Naive thymus-derived CD4-positive, alpha-beta T cell (primary cell): Measurements from ENCODE around the gene PHLPP1. TPM values are rescaled to one million over a fixed set of nuclear protein-coding genes. Genes with fewer than 3 reads are reported as not detected.

ENCODE experiments used
- ATAC-seq: fragments of 150-1000 bp; cut with Tn5 transposase; 2 replicates; pipeline ENCODE4 v1.10.0; 2021; ENCODE audit warnings: mild to moderate bottlenecking, moderate library complexity
- CTCF ChIA-PET: fragments of 350-600 bp; sonication (Branson Sonifier 250); formaldehyde crosslinking; loops from one replicate; lab custom pipeline; 2021; ENCODE audit warnings: antibody characterized with exemption; lab: Charles Lee
- POLR2A ChIA-PET: fragments of 350-600 bp; sonication (Branson Sonifier 250); formaldehyde crosslinking; loops from one replicate; lab custom pipeline; 2021; ENCODE audit warnings: antibody characterized with exemption, inconsistent platforms; lab: Charles Lee
- DNase-seq, 9 donors: peaks; one replicate each; pipeline versions ENCODE4 v3.0.0 to v3.0.0-alpha.2; 2020 to 2022; ENCODE audit warnings: mixed read lengths in 1 of 9
- H3K27ac ChIP-seq: one replicate; pipeline ENCODE4 v1.7.0; 2013; ENCODE audit warnings: mild to moderate bottlenecking, low read depth, low read length, moderate library complexity
- H3K27me3 ChIP-seq, 2 donors: one replicate each; pipeline ENCODE4 v1.7.0; 2013; ENCODE audit warnings: low read length in 2 of 2, mild to moderate bottlenecking in 2 of 2, moderate library complexity in 2 of 2; ENCODE audit not compliant: control insufficient read depth in 2 of 2, insufficient read depth in 2 of 2
- H3K36me3 ChIP-seq, 3 experiments: 1 replicate in 2 of 3; 2 replicates in 1 of 3; pipeline ENCODE4 v1.7.0; 2013; ENCODE audit warnings: low read length in 3 of 3, mild to moderate bottlenecking in 3 of 3, moderate library complexity in 1 of 3; ENCODE audit not compliant: insufficient read depth in 3 of 3, control insufficient read depth in 2 of 3
- H3K4me1 ChIP-seq, 2 donors: one replicate each; pipeline ENCODE4 v1.7.0; 2013; ENCODE audit warnings: low read length in 2 of 2, mild to moderate bottlenecking in 2 of 2, moderate library complexity in 1 of 2; ENCODE audit not compliant: control insufficient read depth in 2 of 2, insufficient read depth in 2 of 2
- H3K4me3 ChIP-seq: 2 replicates; pipeline ENCODE4 v1.7.0; 2013; ENCODE audit warnings: mild to moderate bottlenecking, low read length
- H3K9me3 ChIP-seq, 3 experiments: 1 replicate in 2 of 3; 2 replicates in 1 of 3; pipeline ENCODE4 v1.7.0; 2013; ENCODE audit warnings: low read length in 3 of 3; ENCODE audit not compliant: control insufficient read depth in 2 of 3
- H3K27ac Mint-ChIP-seq, 9 donors: one replicate each; pipeline ENCODE4 v1.8.0; 2020 to 2022; ENCODE audit warnings: mixed read lengths in 9 of 9, mild to moderate bottlenecking in 8 of 9, moderate library complexity in 5 of 9, inconsistent platforms in 2 of 9
- H3K27me3 Mint-ChIP-seq, 5 donors: one replicate each; pipeline ENCODE4 v1.8.0; 2021 to 2022; ENCODE audit warnings: mixed read lengths in 5 of 5, mild to moderate bottlenecking in 1 of 5
- H3K36me3 Mint-ChIP-seq, 5 donors: one replicate each; pipeline ENCODE4 v1.8.0; 2020 to 2022; ENCODE audit warnings: mixed read lengths in 5 of 5, mild to moderate bottlenecking in 3 of 5, inconsistent platforms in 1 of 5
- H3K4me1 Mint-ChIP-seq, 7 donors: one replicate each; pipeline ENCODE4 v1.8.0; 2020 to 2022; ENCODE audit warnings: mixed read lengths in 7 of 7, mild to moderate bottlenecking in 3 of 7, inconsistent platforms in 1 of 7
- H3K4me3 Mint-ChIP-seq, 10 donors: one replicate each; pipeline ENCODE4 v1.8.0; 2020 to 2022; ENCODE audit warnings: mild to moderate bottlenecking in 10 of 10, mixed read lengths in 10 of 10, moderate library complexity in 6 of 10, inconsistent platforms in 2 of 10
- H3K9me3 Mint-ChIP-seq, 11 donors: one replicate each; pipeline ENCODE4 v1.8.0; 2020 to 2022; ENCODE audit warnings: mixed read lengths in 11 of 11, mild to moderate bottlenecking in 4 of 11, inconsistent platforms in 1 of 11, moderate library complexity in 1 of 11
- intact Hi-C, 2 donors: fragments of 100-400 bp; cut with micrococcal nuclease; formaldehyde crosslinking; loops; one replicate each; pipeline ENCODE4 v1.15.1; 2023
- polyA plus RNA-seq, 2 donors: library from polyadenylated mRNA; unstranded; fragments of 300-500 nt; fragmentation: Illumina TruSeq; gene quantifications; one replicate each; pipeline ENCODE4 v1.2.3, GENCODE V29; 2021
- total RNA-seq, 6 experiments: library from RNA in 5 of 6; stranded (reverse) in 5 of 6; gene quantifications; 1 replicate in 5 of 6; 2 replicates in 1 of 6; pipeline ENCODE4 v1.2.3 and lab custom pipeline; 2021 to 2026

Gene PHLPP1
- total and polyA plus RNA-seq, 7 experiments from 2014 or later = 0.07 to 9.7 (median 6.9) TPM

DNA sequence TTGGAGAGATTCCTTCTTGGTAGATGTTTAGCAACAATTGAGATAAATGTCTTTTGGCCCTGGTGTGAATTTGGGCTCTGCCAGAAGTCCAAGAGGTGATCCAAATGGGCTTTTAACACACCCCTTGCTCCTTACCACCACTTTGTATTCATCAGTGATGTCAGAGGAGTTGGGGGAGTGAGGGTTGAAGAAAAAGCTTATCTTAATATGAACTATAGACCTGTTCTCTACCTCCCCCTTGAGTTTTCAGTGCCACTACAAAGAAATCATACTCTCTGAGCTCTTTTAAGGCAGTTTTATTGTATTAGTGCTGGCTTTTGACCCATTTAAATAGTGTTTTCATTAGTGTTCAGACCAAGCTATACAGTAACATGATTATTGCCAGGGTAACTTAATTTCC, 229.1 kb downstream of the PHLPP1 start:
- H3K27me3 Mint-ChIP-seq = no peaks in the 10 kb centered on the region
- Histone ChIP-seq H3K27me3 (no peaks in the 10 kb centered on the region), H3K27ac (no peak overlapping the region), H3K9me3 (no peaks in the 10 kb centered on the region), H3K4me1 (no peaks in the 10 kb centered on the region), H3K36me3 (no peaks in the 10 kb centered on the region), H3K4me3 (no peak overlapping the region)
- H3K4me3 Mint-ChIP-seq = no peak overlapping the region
- H3K4me1 Mint-ChIP-seq = peaks cover 0 to 6% (median 0%) of the 10 kb centered on the region in 7 donors
- ChIA-PET CTCF (no interaction called here), POLR2A (no interaction called here)
- no peaks in the 10 kb centered on the region for H3K9me3 Mint-ChIP-seq
- H3K36me3 Mint-ChIP-seq = peaks cover 5 to 30% (median 14%) of the 10 kb centered on the region in 5 donors
- ATAC-seq (no peak), DNase-seq (no peak)
- intact Hi-C loops = no loop called here
- no peak overlapping the region for H3K27ac Mint-ChIP-seq

- H3K36me3 Mint-ChIP-seq = peaks cover 5 to 22% (median 18%) of the 10 kb centered on the region in 5 donors
- DNase-seq (no peak), ATAC-seq (no peak)
- peaks cover 4 to 11% (median 8%) of the 10 kb centered on the region in 7 donors for H3K4me1 Mint-ChIP-seq
- CTCF ChIA-PET = no interaction called here
- no peaks in the 10 kb centered on the region for H3K9me3 Mint-ChIP-seq
- H3K4me3 Mint-ChIP-seq = no peak overlapping the region
- Histone ChIP-seq H3K9me3 (no peaks in the 10 kb centered on the region), H3K27ac (no peak overlapping the region), H3K27me3 (no peaks in the 10 kb centered on the region), H3K4me1 (peaks cover 0 to 6% of the 10 kb centered on the region in 2 donors), H3K36me3 (no peaks in the 10 kb centered on the region), H3K4me3 (no peak overlapping the region)
- intact Hi-C loops = no loop called here
- POLR2A ChIA-PET = no interaction called here
- no peak overlapping the region for H3K27ac Mint-ChIP-seq
- no peaks in the 10 kb centered on the region for H3K27me3 Mint-ChIP-seq
Observed at GRCh38 chr18:62948788-62949187, 233.4 kb downstream of the PHLPP1 start.

DNA sequence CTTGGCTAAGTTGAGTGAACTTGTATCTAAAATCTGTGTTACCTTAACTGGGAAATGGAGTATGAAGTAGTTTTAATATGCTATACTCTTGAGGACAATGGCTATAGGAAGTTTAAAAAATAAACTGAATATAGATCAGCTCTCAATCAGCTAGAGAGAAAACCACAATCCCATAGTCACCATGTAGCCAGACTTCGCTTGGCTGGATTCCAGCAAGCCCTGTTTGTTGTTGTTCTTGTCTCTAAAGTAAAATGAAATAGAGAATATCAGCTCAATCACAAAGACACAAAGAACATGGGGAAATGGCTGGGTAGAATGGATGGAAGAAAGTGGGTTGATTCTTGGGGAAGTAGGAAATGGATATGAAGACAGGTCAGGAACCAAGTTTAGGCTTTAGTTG, 234.9 kb downstream of the PHLPP1 start:
- POLR2A ChIA-PET = no interaction called here
- Mint-ChIP-seq H3K36me3 (peaks cover 2 to 22% (median 10%) of the 10 kb centered on the region in 5 donors), H3K4me1 (peaks cover 11 to 23% (median 17%) of the 10 kb centered on the region in 7 donors), H3K27me3 (no peaks in the 10 kb centered on the region), H3K9me3 (no peaks in the 10 kb centered on the region), H3K27ac (no peak overlapping the region), H3K4me3 (no peak overlapping the region)
- intact Hi-C loops = loop anchor here in 1 of 2 donors (5.0 kb wide), 1 partner anchor 103 kb away; no protein-coding TSS in a partner anchor
- CTCF ChIA-PET = no interaction called here
- Histone ChIP-seq H3K9me3 (no peaks in the 10 kb centered on the region), H3K27ac (no peak overlapping the region), H3K27me3 (no peaks in the 10 kb centered on the region), H3K36me3 (no peaks in the 10 kb centered on the region), H3K4me1 (peaks cover 0 to 17% of the 10 kb centered on the region in 2 donors), H3K4me3 (no peak overlapping the region)
- DNase-seq = no peak
- ATAC-seq = no peak

GRCh38 chr18:62952807-62953206, 237.5 kb downstream of the PHLPP1 start:
- no peaks in the 10 kb centered on the region for H3K9me3 Mint-ChIP-seq
- H3K27ac ChIP-seq = no peak overlapping the region
- H3K36me3 Mint-ChIP-seq = peaks cover 0 to 10% (median 0%) of the 10 kb centered on the region in 5 donors
- H3K4me3 Mint-ChIP-seq = no peak overlapping the region
- H3K36me3 ChIP-seq = no peaks in the 10 kb centered on the region
- ATAC-seq (no peak), DNase-seq (no peak)
- no peaks in the 10 kb centered on the region for H3K27me3 ChIP-seq
- H3K27me3 Mint-ChIP-seq = no peaks in the 10 kb centered on the region
- intact Hi-C loops = loop anchor here in 1 of 2 donors (5.0 kb wide), 1 partner anchor 106 kb away; no protein-coding TSS in a partner anchor
- peaks cover 11 to 23% (median 17%) of the 10 kb centered on the region in 7 donors for H3K4me1 Mint-ChIP-seq
- peaks cover 0 to 17% of the 10 kb centered on the region in 2 donors for H3K4me1 ChIP-seq
- no peak overlapping the region for H3K4me3 ChIP-seq
- no peaks in the 10 kb centered on the region for H3K9me3 ChIP-seq
- no peak overlapping the region for H3K27ac Mint-ChIP-seq
- ChIA-PET POLR2A (interaction anchor here (0.7 kb wide), 1 partner anchor 238 kb away, joined by 3 read pairs; no protein-coding TSS in a partner anchor), CTCF (no interaction called here)

DNA sequence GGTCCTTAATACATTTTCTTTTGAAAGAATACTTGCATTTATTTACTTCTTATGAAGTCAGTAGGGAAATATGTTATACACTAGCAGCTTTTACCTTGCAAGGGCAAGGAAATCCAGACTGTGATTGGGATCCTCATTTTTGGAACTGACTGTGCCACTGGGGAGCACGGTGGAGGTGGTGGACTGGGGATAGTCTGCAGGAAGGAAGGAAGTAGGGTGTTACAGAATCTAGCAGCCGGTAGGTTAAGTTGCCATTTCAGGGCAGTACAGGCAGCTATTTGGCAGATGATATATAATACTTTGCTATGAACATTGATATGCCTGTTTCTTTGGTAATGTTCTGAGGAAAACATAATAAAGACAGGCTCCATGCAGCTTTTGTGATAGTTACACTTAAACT, 238.3 kb downstream of the PHLPP1 start:
- intact Hi-C loops = loop anchor here in 1 of 2 donors (5.0 kb wide), 1 partner anchor 106 kb away; no protein-coding TSS in a partner anchor

GRCh38 chr18:62954366-62954765, 239.0 kb downstream of the PHLPP1 start:
- Histone ChIP-seq H3K4me3 (no peak overlapping the region), H3K36me3 (no peaks in the 10 kb centered on the region), H3K4me1 (peaks cover 0 to 17% of the 10 kb centered on the region in 2 donors), H3K27ac (no peak overlapping the region), H3K9me3 (no peaks in the 10 kb centered on the region), H3K27me3 (no peaks in the 10 kb centered on the region)
- H3K4me1 Mint-ChIP-seq = peaks cover 11 to 23% (median 17%) of the 10 kb centered on the region in 7 donors
- peaks cover 0 to 9% (median 3%) of the 10 kb centered on the region in 5 donors for H3K36me3 Mint-ChIP-seq
- peak in 5 of 9 donors; percentile 11 to 36 (median 26) for DNase-seq
- H3K4me3 Mint-ChIP-seq = peak overlapping the region in 1 of 10 donors; percentile 4
- no peaks in the 10 kb centered on the region for H3K9me3 Mint-ChIP-seq
- POLR2A ChIA-PET = no interaction called here
- H3K27me3 Mint-ChIP-seq = no peaks in the 10 kb centered on the region
- intact Hi-C loops = loop anchor here in 1 of 2 donors (5.0 kb wide), 1 partner anchor 107 kb away; no protein-coding TSS in a partner anchor
- ATAC-seq = peak; percentile 51
- H3K27ac Mint-ChIP-seq = peak overlapping the region in 1 of 9 donors; percentile 39
- CTCF ChIA-PET = no interaction called here

More for the DNA sequence above, 238.3 kb downstream of the PHLPP1 start:
- H3K27ac Mint-ChIP-seq = peak overlapping the region in 3 of 9 donors; percentile 38 to 44 (median 43)
- H3K36me3 Mint-ChIP-seq = peaks cover 0 to 6% (median 1%) of the 10 kb centered on the region in 5 donors
- Histone ChIP-seq H3K4me1 (peaks cover 0 to 17% of the 10 kb centered on the region in 2 donors), H3K4me3 (no peak overlapping the region), H3K27ac (no peak overlapping the region), H3K27me3 (no peaks in the 10 kb centered on the region), H3K36me3 (no peaks in the 10 kb centered on the region), H3K9me3 (no peaks in the 10 kb centered on the region)
- H3K27me3 Mint-ChIP-seq = no peaks in the 10 kb centered on the region
- H3K4me3 Mint-ChIP-seq = peak overlapping the region in 2 of 10 donors; percentile 6 to 54
- peaks cover 11 to 23% (median 17%) of the 10 kb centered on the region in 7 donors for H3K4me1 Mint-ChIP-seq
- POLR2A ChIA-PET = no interaction called here
- no peaks in the 10 kb centered on the region for H3K9me3 Mint-ChIP-seq
- CTCF ChIA-PET = no interaction called here
- DNase-seq (no peak), ATAC-seq (no peak)
